Right atrium auricular region (tissue), 2 donors: ENCODE measurements around the gene ME3. TPM values are rescaled to one million over a fixed set of nuclear protein-coding genes. Genes with fewer than 3 reads are reported as not detected.

Experiments used
- DNase-seq: peaks from one replicate; pipeline ENCODE4 v3.0.0-alpha.2; 2019; ENCODE audit warnings: low spot score
- H3K27ac ChIP-seq, 2 donors: fragments of 200-600 bp; sonication (generic); 1 replicate in 1 of 2; 2 replicates in 1 of 2; pipeline ENCODE4 v1.5.1; 2016 to 2019
- H3K27me3 ChIP-seq, 2 donors: fragments of 200-600 bp; sonication (generic); one replicate each; pipeline versions ENCODE4 v1.5.1 to v1.6.0; 2017 to 2019
- H3K36me3 ChIP-seq: fragments of 200-600 bp; sonication (generic); one replicate; pipeline ENCODE4 v1.5.1; 2016
- H3K4me1 ChIP-seq, 2 donors: fragments of 200-600 bp; sonication (generic); one replicate each; pipeline versions ENCODE4 v1.5.1 to v1.6.0; 2017 to 2019
- H3K4me3 ChIP-seq, 2 donors: fragments of 200-600 bp; sonication (generic); 1 replicate in 1 of 2; 2 replicates in 1 of 2; pipeline ENCODE4 v1.5.1; 2017 to 2019; ENCODE audit warnings: mild to moderate bottlenecking in 1 of 2, moderate library complexity in 1 of 2
- H3K9me3 ChIP-seq, 2 donors: fragments of 200-600 bp; sonication (generic); one replicate each; pipeline ENCODE4 v1.5.1; 2019
- CTCF ChIP-seq, 2 donors: fragments of 200-600 bp; sonication (generic); IDR thresholded peaks; one replicate each; pipeline ENCODE4 v1.5.1; 2019; ENCODE audit warnings: antibody characterized with exemption in 2 of 2
- total RNA-seq, 2 donors: library from RNA; depleted of rRNA; stranded (reverse); fragments of >200 nt; gene quantifications; one replicate each; pipeline ENCODE4 v1.1.0, GENCODE V29; 2016

Gene ME3
- total RNA-seq, 2 donors from 2014 or later, result 20.5 to 33.1 TPM

GRCh38 chr11:86589856-86590589 is 82.4 kb downstream of the ME3 start:
- Histone ChIP-seq H3K27me3 (no peaks in the 10 kb centered on the region), H3K4me3 (no peak overlapping the region), H3K27ac (no peak overlapping the region), H3K36me3 (no peaks in the 10 kb centered on the region), H3K9me3 (no peaks in the 10 kb centered on the region), H3K4me1 (peaks cover 0 to 36% of the 10 kb centered on the region in 2 donors)
- TF ChIP-seq CTCF (IDR thresholded peaks at IDR 0.05), result no peak
- no peak for DNase-seq

- H3K4me3 ChIP-seq, result no peak overlapping the region
- no peaks in the 10 kb centered on the region for H3K9me3 ChIP-seq
- no peak for DNase-seq
- no peak for TF ChIP-seq CTCF (IDR thresholded peaks at IDR 0.05)
- H3K4me1 ChIP-seq, result peaks cover 0 to 36% of the 10 kb centered on the region in 2 donors
- H3K27ac ChIP-seq, result no peak overlapping the region
- no peaks in the 10 kb centered on the region for H3K36me3 ChIP-seq
- no peaks in the 10 kb centered on the region for H3K27me3 ChIP-seq
Observed at GRCh38 chr11:86589204-86589603, 83.2 kb downstream of the ME3 start.

DNA sequence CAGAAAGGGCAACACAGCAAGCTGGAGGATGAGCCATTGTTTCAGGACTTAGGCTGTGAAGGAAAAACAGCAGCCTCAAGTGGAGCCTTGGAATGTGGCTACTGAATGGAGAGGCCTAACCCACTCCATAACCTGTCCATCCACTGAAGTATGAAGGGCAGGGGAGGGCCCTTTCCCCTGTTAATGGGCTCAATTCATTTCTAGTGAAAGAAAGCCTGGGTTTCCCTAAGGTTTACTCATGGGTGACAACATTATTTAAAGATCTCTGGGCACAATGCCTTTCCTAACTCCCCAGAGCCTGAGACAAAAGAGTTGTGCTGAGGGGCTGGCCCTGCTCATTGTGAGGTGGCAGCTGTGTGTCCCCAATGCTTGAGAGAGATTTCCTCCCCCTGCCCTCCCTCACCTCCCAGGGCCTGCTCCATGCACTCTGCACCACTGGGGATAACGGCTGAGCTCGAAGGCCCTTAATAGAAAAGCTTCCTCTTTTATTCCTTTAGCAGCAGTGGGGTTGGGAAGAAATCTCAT is 83.8 kb downstream of the ME3 start:
- Histone ChIP-seq H3K27me3 (no peaks in the 10 kb centered on the region), H3K27ac (peak overlapping the region in 1 of 2 donors; percentile 31), H3K36me3 (no peaks in the 10 kb centered on the region), H3K9me3 (no peaks in the 10 kb centered on the region), H3K4me1 (peaks cover 0 to 36% of the 10 kb centered on the region in 2 donors), H3K4me3 (no peak overlapping the region)
- no peak for DNase-seq
- no peak for TF ChIP-seq CTCF (IDR thresholded peaks at IDR 0.05)

- Histone ChIP-seq H3K27me3 (no peaks in the 10 kb centered on the region), H3K36me3 (no peaks in the 10 kb centered on the region), H3K9me3 (no peaks in the 10 kb centered on the region), H3K27ac (peak overlapping the region; percentile 9 to 43), H3K4me1 (peaks cover 0 to 29% of the 10 kb centered on the region in 2 donors), H3K4me3 (no peak overlapping the region)
- no peak for TF ChIP-seq CTCF (IDR thresholded peaks at IDR 0.05)
- no peak for DNase-seq
Observed at GRCh38 chr11:86587264-86588193, 84.9 kb downstream of the ME3 start.

DNA sequence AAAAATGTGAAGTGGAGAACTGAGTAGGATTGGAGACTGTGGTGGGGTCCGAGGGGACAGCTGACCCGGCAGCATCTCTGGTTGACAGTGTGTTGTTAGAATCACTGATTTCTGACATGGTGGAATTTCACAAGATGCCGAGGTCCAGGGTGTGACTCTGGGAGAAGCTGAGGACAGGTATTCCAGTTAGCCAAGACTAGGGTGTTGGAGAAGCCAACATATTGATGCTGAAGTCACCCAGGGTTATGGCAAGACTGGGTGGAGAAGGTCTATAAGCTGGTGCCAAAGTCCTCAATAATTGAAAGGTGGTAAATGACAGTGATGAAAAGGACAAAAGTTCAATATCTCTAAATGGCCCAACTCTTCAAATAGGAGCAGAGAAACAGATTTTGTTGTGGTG is 86.1 kb downstream of the ME3 start:
- DNase-seq, result no peak
- H3K4me1 ChIP-seq, result peaks cover 0 to 22% of the 10 kb centered on the region in 2 donors
- no peak overlapping the region for H3K27ac ChIP-seq
- H3K36me3 ChIP-seq, result no peaks in the 10 kb centered on the region
- H3K27me3 ChIP-seq, result no peaks in the 10 kb centered on the region
- no peak for TF ChIP-seq CTCF (IDR thresholded peaks at IDR 0.05)
- no peaks in the 10 kb centered on the region for H3K9me3 ChIP-seq
- no peak overlapping the region for H3K4me3 ChIP-seq
